AG20443 (cell line): ENCODE measurements around the gene VPS16.
"Not testable (repeated sequence)": the region's sequence is repeated elsewhere in the genome, so short reads cannot be mapped to it uniquely, and the experiment has no call there.

Source experiments
- DNase-seq: peaks from one replicate; pipeline ENCODE4 v3.0.0; 2012; ENCODE audit warnings: low spot score, mixed read lengths

Gene VPS16

GRCh38 chr20:2871661-2872458 lies 31.3 kb downstream of the VPS16 start:
- no peak for DNase-seq

- peak; percentile 56 for DNase-seq
Observed at GRCh38 chr20:2872459-2873009, 32.0 kb downstream of the VPS16 start.

- DNase-seq, result peak; percentile 98
Observed at GRCh38 chr20:2873010-2873746, 32.6 kb downstream of the VPS16 start, which contains the start of gene PTPRA. PTPRA (plus strand) TSS chr20:2873481; CDS start chr20:2964278, 90,797 bp downstream.

GRCh38 chr20:2873747-2874041 lies 33.1 kb downstream of the VPS16 start:
- no peak for DNase-seq

- DNase-seq, result no peak
Observed at GRCh38 chr20:2874456-2874855, 33.9 kb downstream of the VPS16 start.

- DNase-seq, result no peak
Observed at GRCh38 chr20:2875690-2876203, 35.2 kb downstream of the VPS16 start.

GRCh38 chr20:2878515-2878914 lies 38.0 kb downstream of the VPS16 start:
- no peak for DNase-seq

- peak; percentile 92 for DNase-seq
Observed at GRCh38 chr20:2879146-2879545, 38.6 kb downstream of the VPS16 start.

- DNase-seq, result no peak
Observed at GRCh38 chr20:2880650-2881049, 40.1 kb downstream of the VPS16 start.

- no peak for DNase-seq
Observed at GRCh38 chr20:2883726-2884637, 43.4 kb downstream of the VPS16 start.

GRCh38 chr20:2887715-2888114 lies 47.2 kb downstream of the VPS16 start:
- no peak for DNase-seq

GRCh38 chr20:2888224-2888955 lies 47.8 kb downstream of the VPS16 start:
- no peak for DNase-seq

- no peak for DNase-seq
Observed at GRCh38 chr20:2889209-2889608, 48.7 kb downstream of the VPS16 start.

GRCh38 chr20:2889797-2890196 lies 49.3 kb downstream of the VPS16 start:
- DNase-seq, result no peak

GRCh38 chr20:2890742-2891141 lies 50.2 kb downstream of the VPS16 start:
- DNase-seq, result no peak

- DNase-seq, result no peak
Observed at GRCh38 chr20:2891343-2891742, 50.8 kb downstream of the VPS16 start.

- no peak for DNase-seq
Observed at GRCh38 chr20:2892376-2892775, 51.8 kb downstream of the VPS16 start.

- no peak for DNase-seq
Observed at GRCh38 chr20:2894221-2894620, 53.7 kb downstream of the VPS16 start.

- not testable (repeated sequence) for DNase-seq
Observed at GRCh38 chr20:2895154-2895553, 54.6 kb downstream of the VPS16 start.

- no peak for DNase-seq
Observed at GRCh38 chr20:2899243-2899642, 58.7 kb downstream of the VPS16 start.
